NCI-H146 treated with DMSO at 0.1 percent for 48 hours (cell line): ENCODE data around the gene CSRP3.

Source experiments
- DNase-seq: peaks from one replicate; lab custom pipeline; 2025; ENCODE audit not compliant: unreplicated experiment; lab: John Stamatoyannopoulos, UW

Gene CSRP3

DNA sequence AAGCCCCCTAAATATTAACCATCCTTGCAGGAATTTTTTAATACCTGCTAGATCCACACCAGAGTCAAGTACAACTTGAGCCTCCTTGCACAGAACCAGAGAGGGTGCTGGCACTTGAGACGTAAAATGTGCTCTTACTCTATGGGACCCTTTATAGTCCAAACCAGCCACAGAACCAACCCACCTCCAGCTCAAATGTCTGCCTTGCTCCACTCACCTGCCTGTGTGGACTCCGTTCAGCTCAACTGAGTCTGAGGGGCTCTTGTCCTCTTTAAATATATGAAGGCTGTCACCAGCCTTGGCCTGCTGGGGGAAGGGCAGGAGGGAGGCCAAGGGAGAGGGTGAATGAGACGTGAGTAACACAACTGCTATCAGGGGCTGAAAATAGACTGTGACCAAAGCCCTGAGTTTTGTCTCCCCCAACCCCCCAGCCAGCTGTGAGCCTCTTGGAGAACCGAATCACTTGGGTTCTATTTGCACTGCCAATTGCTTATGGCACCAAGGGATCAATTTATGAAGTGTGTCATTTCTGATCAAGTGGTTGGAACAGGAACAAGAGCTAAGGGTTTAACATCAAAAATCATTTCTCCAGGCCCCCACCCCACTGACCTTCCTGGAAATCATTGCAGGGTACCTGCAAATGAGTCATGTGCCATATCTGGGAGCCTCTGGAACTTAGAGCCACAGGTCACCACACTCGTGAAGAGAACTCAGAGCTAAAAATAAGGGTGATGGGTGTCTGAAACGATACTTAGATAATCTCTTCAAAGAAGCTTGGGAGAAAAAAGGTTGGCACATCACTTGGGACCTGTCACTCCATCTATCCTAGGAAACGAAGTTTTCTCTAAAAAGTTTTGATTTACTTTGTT lies at the start of gene CSRP3:
TSS of gene CSRP3 (minus strand) at position 247 of the 869 bp plus-strand sequence. CDS start 9,535 bp downstream, outside the sequence.
- DNase-seq, result no peak

DNA sequence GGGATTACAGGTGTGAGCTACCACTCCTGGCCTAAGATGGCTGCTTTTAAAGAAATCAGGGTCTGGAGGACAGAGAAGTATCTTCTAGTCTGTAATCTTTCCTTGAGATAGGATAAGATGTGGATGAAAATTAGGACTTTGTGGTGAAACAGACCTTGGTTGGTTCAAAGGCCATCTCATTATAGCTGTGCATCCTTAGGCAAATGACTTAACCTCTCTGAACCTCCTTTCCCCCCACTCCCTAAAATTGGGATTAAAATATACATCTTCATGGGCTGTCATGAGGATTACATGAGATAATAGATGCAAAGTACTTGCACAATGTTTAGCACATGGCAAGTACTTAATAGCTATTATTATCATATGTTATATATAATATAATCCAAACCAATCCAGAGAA lies 49.8 kb upstream of the CSRP3 start:
- DNase-seq, result no peak

DNA sequence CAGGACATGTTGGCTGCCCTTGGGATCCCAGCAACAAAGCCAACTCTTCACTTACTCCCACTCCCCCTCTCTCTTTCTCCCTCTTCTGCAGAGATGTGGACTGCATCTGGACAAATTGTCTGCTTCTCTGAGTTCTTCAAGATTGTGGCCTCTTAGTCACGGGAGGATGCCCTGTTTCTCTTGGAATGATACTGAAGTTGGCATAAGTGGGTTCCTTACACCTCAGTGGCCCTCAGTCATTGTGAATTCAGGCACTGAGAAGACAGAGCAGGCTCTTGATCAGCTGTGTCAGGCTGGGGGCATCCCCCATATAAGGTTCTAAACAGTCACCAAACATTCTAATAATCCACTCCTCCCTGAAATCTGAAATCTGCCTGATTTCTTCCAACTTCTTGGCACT lies 45.0 kb upstream of the CSRP3 start:
- no peak for DNase-seq

- no peak for DNase-seq
Observed at GRCh38 chr11:19245351-19245750, 43.6 kb upstream of the CSRP3 start.

DNA sequence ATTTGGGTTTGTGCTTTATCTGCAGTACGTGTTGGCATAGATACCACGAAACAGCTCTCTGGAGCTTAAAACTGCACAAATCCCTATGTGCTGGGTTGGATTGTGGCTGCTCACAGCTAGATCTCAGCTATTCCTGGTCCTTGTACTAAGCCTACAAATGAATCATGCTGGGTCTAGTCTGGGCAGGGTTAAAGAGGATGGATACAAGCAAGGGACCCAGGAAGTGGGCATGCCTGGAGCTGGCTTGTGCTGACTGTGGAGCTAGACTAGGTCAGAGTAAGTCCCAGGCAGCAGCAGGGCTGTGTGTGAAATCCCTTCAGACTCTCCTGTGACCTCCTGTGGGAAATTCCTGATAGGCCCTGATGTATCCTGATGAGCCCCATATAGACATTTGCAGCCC lies 42.8 kb upstream of the CSRP3 start:
- DNase-seq, result no peak

DNA sequence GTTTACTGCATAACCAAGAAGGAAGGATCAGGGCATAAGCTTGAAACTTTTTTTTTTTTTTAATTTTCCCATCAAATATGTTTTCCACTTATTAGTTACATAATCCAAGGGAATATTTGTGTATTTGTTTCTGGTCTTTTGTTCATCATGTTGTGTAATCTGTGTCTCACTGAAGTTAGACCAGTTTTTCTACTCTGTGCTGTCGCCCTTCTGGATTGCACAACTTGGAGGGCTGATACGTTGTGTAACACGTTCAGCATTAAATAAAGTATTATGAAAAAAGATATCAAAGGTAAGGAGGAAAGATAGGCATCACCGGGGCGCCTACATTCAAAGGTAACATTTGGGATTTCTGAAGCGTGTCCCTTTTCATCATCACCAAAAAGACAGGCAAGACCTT lies 42.3 kb upstream of the CSRP3 start:
- DNase-seq, result no peak

DNA sequence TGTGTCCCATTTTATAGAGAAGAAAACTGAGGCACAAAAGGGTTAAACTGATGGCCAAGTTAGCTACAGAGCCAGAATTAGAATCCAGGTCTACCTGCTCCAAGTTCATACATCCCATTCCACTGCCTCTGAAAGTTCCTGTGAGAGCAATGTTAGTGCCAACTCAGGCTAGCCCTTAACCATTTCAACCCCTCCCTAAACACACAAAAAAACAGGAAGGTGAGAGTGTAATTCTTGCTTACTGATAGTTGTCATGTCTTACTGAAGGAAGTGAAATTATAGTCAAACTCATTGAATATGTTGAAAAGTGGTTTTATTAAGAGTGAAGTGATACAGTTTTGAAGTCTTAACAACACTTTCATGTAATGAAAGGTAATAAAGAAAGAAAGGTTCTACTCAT lies 41.8 kb upstream of the CSRP3 start:
- no peak for DNase-seq

DNA sequence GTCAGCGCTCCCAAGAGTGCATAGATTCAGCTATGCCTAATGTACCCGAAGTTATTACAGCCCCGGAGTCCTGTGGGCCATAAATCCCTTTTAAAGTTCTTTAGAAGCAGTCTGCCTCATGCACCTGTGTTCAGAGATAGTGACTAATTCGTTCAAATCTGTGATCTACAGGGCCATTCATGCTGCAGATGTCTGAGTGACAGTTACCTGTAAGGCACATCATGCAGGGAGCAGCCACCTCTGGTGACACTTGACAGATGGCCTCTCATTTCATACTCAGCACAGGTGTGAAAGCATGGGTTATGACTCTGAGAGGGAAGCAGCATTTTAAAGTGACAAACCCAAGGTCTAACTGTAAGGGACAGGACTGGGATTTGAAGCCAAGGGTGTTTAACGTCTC lies 41.4 kb upstream of the CSRP3 start:
- no peak for DNase-seq

DNA sequence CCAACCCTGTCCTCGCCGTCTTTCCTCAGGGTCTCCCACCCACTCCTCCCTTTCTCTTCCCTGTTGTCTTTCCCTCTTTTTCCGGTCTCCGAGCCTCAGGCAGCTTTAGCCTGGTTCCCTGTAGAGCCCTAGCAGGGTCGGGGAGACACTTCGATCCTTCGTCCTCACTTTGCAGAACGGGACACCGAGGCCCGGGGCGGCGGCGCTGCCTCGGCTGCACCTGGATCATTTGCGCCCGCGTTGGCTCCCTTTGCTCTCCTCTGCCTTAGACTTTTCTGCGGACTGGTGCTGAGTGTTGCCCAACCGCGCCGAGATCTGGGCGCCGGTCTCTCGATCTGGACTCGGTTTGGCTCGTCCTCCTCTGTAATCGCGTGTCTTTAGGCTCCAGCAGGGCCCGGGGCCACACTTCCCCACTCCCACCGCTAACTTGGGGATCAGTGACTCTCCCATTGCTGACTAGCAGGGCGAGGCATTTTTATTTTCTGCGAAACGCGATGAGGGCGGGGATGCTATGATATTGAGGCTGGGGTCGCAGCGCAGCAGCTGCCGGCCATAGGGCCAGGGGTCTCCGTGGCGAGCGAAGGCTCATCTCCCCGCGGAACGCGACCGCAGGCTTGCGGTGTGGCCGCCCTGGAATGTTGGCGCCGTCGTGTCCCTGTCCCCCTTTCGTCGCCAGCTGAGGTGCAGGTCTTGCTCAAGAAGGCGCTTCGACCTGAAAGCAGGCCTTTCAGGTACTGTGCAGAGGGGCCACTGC lies 40.6 kb upstream of the CSRP3 start:
- no peak for DNase-seq

DNA sequence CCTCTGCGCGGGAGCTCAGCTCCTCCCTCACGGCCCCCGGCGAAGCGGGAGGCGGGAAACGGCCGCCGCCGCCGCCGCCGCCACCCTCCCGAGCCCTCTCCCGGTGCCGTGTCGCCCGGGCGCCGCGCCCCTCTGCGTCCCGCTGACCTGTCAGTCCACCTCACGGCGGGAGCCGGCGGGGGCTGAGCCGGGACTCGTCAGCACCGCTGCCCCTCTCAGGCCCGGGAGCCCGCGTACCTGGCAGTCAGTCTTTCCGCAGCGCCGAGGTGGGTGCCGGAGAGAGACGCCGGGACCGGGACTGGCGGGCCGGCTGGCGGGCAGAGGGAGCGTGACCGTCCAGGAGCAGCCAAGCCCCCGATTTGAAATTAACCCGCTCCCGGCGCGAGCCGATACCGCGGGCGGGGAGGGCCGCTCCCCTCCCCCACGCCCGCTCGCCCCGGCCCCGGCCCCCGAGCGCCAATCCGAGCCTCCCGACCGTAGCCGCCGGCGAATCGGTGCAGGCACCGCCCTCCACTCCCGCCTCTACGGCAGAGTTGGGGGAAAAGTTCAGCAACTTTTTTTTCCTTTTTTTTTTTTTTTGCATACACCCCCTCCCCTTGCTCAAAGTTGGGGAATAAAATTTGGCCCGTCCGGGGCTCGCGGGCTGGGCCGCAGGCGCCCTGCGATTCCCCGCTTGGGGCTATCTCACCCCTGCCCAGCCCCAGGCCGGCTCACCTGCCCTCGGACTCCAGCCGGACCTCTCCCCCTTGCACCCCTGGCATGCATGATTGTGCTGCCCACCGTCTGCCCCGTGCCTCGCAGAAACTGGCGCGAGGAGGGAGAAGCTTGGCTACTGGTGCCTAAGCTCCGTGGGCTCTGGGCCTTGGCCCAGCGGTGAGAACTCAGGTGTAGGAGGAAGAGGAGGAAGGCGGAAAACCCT lies 39.7 kb upstream of the CSRP3 start:
- no peak for DNase-seq

DNA sequence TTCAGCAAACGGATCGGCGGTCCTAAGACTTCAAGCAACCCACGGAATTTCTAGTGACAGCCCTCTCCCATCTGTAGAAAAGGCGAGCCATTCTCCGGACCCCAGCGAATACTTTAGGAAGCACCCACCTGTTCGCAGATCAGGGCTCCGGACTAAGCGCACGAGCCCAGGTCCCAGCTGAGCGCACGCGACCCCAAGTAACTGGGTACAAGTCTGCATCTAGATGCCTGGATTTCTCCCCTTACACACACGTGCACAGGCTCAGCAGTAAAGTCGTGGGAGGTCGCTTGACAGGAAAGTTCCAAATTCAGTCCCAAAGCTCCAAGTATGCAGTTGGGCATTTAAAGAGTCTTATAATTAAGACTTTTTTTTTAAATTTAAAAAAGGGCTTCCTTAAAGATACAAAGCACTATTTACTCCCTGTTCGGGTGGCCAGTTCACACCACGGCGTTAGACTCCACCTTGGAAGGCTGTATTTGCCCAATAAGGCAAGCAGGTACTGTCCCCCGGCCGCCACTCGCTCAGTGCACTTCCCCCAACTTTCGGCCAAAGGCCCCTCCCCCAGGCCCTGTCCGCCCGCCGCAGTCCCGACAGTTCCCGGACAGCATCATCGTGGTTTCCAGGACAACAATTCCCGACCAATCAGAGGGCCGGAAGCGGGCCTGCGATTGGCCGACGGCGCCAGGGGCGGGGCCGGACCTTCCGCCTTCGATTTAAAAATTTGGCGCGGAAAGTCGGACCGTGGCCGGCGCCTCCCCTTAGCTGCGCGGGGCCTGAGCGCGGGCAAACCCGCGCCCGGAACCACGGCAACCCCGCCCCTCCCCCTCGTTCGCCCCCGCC lies 38.9 kb upstream of the CSRP3 start, which contains the start of gene E2F8:
TSS of gene E2F8 (minus strand) at position 526 of the 840 bp plus-strand sequence. CDS start 824 bp downstream, outside the sequence.
- DNase-seq, result peak; percentile 84

- no peak for DNase-seq
Observed at GRCh38 chr11:19239039-19239438, 37.3 kb upstream of the CSRP3 start.

- DNase-seq, result peak; percentile 3
Observed at GRCh38 chr11:19237813-19238212, 36.0 kb upstream of the CSRP3 start.

DNA sequence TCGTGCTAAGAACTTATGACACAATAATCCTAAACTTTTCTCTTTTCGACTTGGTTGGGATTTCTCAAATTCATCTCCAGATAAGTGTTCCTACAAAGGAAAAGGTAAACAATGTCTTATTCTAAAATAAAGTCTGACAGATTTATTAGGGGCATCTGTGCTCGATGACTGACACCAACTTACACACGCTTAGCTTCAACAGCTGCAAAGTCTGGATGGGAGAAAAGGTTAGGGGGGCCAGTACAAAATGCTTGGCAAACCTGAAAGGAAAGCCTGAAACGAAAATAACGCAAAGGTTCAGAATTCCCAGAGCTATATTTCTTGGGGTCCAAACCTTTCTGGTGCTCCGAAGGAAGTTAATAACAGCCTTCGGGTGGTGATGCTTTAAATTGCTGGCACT lies 35.6 kb upstream of the CSRP3 start:
- no peak for DNase-seq

DNA sequence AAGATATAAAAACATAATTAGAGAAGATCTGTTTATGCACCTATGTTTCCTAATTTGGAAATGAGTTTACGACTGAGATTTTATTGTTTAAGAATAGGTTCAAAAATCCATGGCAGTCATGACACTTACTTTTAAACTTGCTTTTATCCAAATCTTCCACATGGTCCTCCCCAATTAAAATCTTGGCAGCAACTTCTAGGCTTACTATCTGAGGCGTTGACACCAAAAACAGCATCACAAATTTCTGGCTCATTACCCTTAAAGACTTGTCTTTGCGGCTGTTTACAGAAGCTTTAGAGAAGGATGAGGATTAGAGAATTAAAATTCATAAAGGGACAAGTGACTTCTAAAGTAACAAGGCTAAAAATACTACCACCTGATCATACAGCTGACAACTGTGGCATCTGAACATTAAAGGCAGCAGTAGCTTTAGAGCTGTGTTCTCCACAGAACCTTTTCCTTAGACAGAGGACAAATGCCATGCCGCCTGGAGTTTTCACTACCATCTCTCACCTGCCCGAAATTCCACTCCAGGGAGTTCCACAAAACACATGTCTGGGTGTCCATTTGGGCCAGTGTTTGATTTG lies 32.5 kb upstream of the CSRP3 start:
- DNase-seq, result no peak

GRCh38 chr11:19232910-19233503 lies 31.2 kb upstream of the CSRP3 start:
- no peak for DNase-seq

DNA sequence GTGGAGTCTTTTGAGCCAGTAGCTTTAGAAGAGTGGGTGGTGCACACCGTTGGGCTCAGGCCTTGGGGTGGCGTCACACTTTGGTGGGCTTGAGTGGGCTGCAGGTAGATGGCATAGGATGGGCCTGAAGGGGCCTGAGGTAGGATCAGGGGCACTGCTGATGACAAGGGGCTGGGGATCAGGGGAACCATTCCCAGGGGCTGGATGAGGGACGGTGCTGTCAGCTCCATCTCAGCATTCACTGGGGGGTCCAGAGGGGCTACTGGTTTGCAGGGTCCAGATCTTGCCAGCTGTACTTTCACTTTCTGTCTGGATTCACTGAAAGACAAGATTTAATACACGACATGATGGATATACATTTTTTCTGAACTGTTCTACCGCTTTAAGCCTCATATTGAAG lies 27.9 kb upstream of the CSRP3 start:
- DNase-seq, result no peak

GRCh38 chr11:19228968-19229367 lies 27.2 kb upstream of the CSRP3 start:
- no peak for DNase-seq

DNA sequence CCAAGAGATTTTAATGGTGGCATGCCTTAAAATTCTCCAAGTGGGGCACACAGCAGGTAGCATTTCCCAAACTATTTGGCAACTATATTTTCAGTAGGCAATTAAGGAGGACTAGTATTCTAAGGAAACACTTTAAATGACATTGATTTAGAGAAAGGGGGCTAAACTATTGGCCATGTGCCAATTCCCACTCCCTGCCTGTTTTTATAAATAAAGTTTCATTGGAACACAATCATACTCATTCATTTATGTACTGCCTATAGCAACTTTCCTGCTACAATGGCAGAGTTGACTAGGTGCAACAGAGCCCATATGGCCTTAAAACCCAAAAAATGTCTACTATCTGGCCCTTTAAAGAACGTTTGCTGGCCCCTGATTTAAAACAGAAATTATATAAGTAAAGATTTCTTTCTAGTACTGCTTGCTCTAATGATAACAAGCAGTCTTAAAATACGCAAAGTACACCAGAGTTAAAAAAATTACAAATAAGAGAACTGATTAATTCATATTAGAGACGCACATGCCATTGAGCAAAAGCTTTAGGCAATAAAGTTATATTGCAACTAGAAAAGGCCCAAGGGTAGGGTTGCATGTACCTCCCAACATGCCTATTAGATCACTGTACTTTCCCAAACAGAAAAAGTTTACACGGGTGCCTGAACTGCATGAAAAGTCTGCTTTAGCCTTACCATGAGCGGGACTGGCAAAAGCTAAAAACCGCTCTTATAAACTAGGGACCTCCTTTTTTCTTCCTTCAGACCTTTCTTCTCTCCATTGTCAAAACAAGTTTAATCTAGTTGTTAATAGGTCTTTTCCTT lies 24.8 kb upstream of the CSRP3 start:
- no peak for DNase-seq
